ENCODE data around the gene LRRC43.
"Not testable (repeated sequence)": the region's sequence is repeated elsewhere in the genome, so short reads cannot be mapped to it uniquely, and the experiment has no call there.

Gene LRRC43

GRCh38 chr12:122159882-122160281 is 23.0 kb upstream of the LRRC43 start:
- no peak for ATAC-seq

- ATAC-seq = no peak
Observed at GRCh38 chr12:122160761-122161160, 22.2 kb upstream of the LRRC43 start.

GRCh38 chr12:122161682-122162081 is 21.2 kb upstream of the LRRC43 start:
- no peak for ATAC-seq

- no peak for ATAC-seq
Observed at GRCh38 chr12:122162976-122163375, 19.9 kb upstream of the LRRC43 start.

- ATAC-seq = peak; percentile 73 to 78
Observed at GRCh38 chr12:122166422-122167349, 16.2 kb upstream of the LRRC43 start.

- ATAC-seq = peak; percentile 25 to 48
Observed at GRCh38 chr12:122167356-122167925, 15.5 kb upstream of the LRRC43 start.

GRCh38 chr12:122168492-122168891 is 14.4 kb upstream of the LRRC43 start:
- ATAC-seq = no peak

GRCh38 chr12:122171399-122171798 is 11.5 kb upstream of the LRRC43 start:
- no peak for ATAC-seq

- no peak for ATAC-seq
Observed at GRCh38 chr12:122172262-122172939, 10.5 kb upstream of the LRRC43 start.

GRCh38 chr12:122174155-122174845 is 8.6 kb upstream of the LRRC43 start, which contains the start of gene IL31:
TSS of gene IL31 (minus strand) at chr12:122174221. CDS start at chr12:122174172, 49 bp downstream.
- peak in 1 of 2 donors; percentile 20 for ATAC-seq

GRCh38 chr12:122176473-122176872 is 6.5 kb upstream of the LRRC43 start:
- not testable (repeated sequence) for ATAC-seq

- ATAC-seq = no peak
Observed at GRCh38 chr12:122183588-122183940, 641 bp downstream of the LRRC43 start.

- no peak for ATAC-seq
Observed at GRCh38 chr12:122184517-122184916, 1.6 kb downstream of the LRRC43 start.

GRCh38 chr12:122185079-122185478 is 2.2 kb downstream of the LRRC43 start:
- no peak for ATAC-seq

GRCh38 chr12:122185494-122186082 is 2.7 kb downstream of the LRRC43 start:
- no peak for ATAC-seq

GRCh38 chr12:122187466-122187865 is 4.5 kb downstream of the LRRC43 start:
- no peak for ATAC-seq

GRCh38 chr12:122189626-122190475 is 6.9 kb downstream of the LRRC43 start:
- no peak for ATAC-seq

- peak; percentile 56 to 84 for ATAC-seq
Observed at GRCh38 chr12:122190842-122191668, 8.1 kb downstream of the LRRC43 start.

- no peak for ATAC-seq
Observed at GRCh38 chr12:122192441-122192840, 9.5 kb downstream of the LRRC43 start.

- ATAC-seq = no peak
Observed at GRCh38 chr12:122194804-122195203, 11.9 kb downstream of the LRRC43 start.

- ATAC-seq = no peak
Observed at GRCh38 chr12:122195405-122195804, 12.5 kb downstream of the LRRC43 start.

Measured in activated CD4-positive, CD25-positive, alpha-beta regulatory T cell treated with anti-CD3 and anti-CD28 coated beads, Interleukin-2, amount 50 U/mL, for 24 hours (primary cell).